Measurements from ENCODE around the gene ATL2.

ATL2 gene

GRCh38 chr2:38406597-38407110, 29.6 kb upstream of the ATL2 start:
- DNase-seq (ENCODE audit: low spot score): no peak
- in situ Hi-C loops (cut with MboI; ENCODE audit: low pct_unique_long_range_greater_than_20kb, low sequenced_read_pairs, unreplicated experiment): no loop called here

DNA sequence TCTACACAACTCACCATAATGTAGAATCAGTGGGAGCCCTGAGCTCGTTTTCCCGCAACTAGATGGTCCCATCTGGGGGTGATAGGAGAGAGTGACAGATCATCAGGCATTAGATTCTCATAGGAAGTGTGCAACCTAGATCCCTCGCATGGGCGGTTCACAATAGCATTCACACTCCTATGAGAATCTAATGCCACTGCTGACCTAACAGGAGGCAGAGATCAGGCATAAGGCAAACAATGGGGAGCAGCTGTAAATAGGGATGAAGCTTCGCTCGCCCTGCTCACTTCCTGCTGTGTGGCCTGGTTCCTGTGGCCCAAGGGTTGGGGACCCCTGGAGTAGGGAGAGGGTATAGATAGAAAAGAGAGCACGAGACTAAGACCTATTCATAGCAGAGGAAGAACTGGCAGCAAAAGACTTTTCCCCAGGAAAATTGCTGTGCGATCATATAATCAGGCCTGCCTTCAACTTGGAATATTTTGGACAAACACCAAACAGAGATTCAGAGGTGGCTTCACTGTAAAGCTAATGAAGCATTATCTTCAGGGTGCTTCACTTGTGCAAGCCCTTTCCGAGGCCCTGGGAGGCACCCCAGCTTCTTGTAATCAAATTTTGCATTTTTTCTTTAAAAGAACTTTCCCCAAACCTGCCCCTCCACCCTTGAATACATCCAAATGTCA, 29.0 kb upstream of the ATL2 start:
- no peak for DNase-seq (ENCODE audit: low spot score)
- in situ Hi-C loops (cut with MboI; ENCODE audit: low pct_unique_long_range_greater_than_20kb, low sequenced_read_pairs, unreplicated experiment): no loop called here
- TF ChIP-seq, protein P1, sequence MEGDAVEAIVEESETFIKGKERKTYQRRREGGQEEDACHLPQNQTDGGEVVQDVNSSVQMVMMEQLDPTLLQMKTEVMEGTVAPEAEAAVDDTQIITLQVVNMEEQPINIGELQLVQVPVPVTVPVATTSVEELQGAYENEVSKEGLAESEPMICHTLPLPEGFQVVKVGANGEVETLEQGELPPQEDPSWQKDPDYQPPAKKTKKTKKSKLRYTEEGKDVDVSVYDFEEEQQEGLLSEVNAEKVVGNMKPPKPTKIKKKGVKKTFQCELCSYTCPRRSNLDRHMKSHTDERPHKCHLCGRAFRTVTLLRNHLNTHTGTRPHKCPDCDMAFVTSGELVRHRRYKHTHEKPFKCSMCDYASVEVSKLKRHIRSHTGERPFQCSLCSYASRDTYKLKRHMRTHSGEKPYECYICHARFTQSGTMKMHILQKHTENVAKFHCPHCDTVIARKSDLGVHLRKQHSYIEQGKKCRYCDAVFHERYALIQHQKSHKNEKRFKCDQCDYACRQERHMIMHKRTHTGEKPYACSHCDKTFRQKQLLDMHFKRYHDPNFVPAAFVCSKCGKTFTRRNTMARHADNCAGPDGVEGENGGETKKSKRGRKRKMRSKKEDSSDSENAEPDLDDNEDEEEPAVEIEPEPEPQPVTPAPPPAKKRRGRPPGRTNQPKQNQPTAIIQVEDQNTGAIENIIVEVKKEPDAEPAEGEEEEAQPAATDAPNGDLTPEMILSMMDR (IDR thresholded peaks at IDR 0.05; ENCODE audit: extremely low read depth, insufficient read depth, missing control alignments): no peak

More at GRCh38 chr2:38406597-38407110, 29.6 kb upstream of the ATL2 start:
- TF ChIP-seq, protein P1 (IDR thresholded peaks at IDR 0.05; ENCODE audit: extremely low read depth, insufficient read depth, missing control alignments): no peak

DNA sequence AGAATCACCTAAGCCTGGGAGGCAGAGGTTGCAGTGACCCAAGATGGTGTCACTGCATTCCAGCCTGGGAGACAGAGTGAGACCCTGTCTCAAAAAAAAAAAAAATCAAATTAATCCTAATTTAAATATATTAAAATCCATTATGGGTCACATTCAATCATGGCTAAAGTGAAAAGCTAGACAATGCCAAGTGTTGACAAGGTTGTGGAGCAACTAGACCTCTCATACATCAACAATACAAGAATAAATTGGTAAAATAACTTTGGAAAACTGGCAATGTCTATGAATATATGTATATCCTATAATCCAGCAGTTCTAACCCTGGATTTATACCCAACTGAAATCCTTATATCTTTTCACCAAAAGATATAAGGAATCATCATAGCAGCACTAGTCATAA, 23.4 kb upstream of the ATL2 start:
- TF ChIP-seq, protein P1 (IDR thresholded peaks at IDR 0.05; ENCODE audit: extremely low read depth, insufficient read depth, missing control alignments): no peak
- no peak for DNase-seq (ENCODE audit: low spot score)
- in situ Hi-C loops (cut with MboI; ENCODE audit: low pct_unique_long_range_greater_than_20kb, low sequenced_read_pairs, unreplicated experiment): no loop called here

- no peak for DNase-seq (ENCODE audit: low spot score)
- TF ChIP-seq, protein P1 (IDR thresholded peaks at IDR 0.05; ENCODE audit: extremely low read depth, insufficient read depth, missing control alignments): no peak
- in situ Hi-C loops (cut with MboI; ENCODE audit: low pct_unique_long_range_greater_than_20kb, low sequenced_read_pairs, unreplicated experiment): no loop called here
Observed at GRCh38 chr2:38398739-38399138, 21.7 kb upstream of the ATL2 start.

GRCh38 chr2:38394903-38395341, 17.8 kb upstream of the ATL2 start:
- DNase-seq (ENCODE audit: low spot score): no peak
- in situ Hi-C loops (cut with MboI; ENCODE audit: low pct_unique_long_range_greater_than_20kb, low sequenced_read_pairs, unreplicated experiment): no loop called here

DNA sequence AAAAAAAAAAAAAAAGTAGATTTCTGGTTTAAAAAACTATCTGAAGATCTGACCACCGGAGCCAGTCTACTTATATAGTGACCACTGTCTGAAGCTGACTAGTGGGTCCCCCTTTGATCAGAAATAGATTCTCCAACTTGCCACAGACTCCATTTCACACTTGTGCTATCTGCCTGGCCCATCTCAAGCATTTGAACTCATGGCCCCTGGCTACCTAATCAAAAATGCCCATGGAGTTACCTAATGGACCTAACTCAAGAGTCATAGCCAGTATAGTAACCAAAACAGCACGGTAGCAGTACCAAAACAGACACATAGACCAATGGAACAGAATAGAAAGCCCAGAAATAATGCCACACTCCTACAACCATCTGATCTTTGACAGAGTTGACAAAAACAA, 17.0 kb upstream of the ATL2 start:
- TF ChIP-seq, protein P1 (IDR thresholded peaks at IDR 0.05; ENCODE audit: extremely low read depth, insufficient read depth, missing control alignments): no peak
- in situ Hi-C loops (cut with MboI; ENCODE audit: low pct_unique_long_range_greater_than_20kb, low sequenced_read_pairs, unreplicated experiment): no loop called here
- DNase-seq (ENCODE audit: low spot score): no peak

More at GRCh38 chr2:38394903-38395341, 17.8 kb upstream of the ATL2 start:
- TF ChIP-seq, protein P1 (IDR thresholded peaks at IDR 0.05; ENCODE audit: extremely low read depth, insufficient read depth, missing control alignments): no peak

All from GM13977 (cell line).